NCI-H2171 (cell line): ENCODE data around the gene CDH23.

ENCODE experiments used
- DNase-seq: peaks from one replicate; lab custom pipeline; 2025; lab: John Stamatoyannopoulos, UW

The CDH23 gene

GRCh38 chr10:71467161-71467560 is 70.4 kb downstream of the CDH23 start:
- DNase-seq: no peak

DNA sequence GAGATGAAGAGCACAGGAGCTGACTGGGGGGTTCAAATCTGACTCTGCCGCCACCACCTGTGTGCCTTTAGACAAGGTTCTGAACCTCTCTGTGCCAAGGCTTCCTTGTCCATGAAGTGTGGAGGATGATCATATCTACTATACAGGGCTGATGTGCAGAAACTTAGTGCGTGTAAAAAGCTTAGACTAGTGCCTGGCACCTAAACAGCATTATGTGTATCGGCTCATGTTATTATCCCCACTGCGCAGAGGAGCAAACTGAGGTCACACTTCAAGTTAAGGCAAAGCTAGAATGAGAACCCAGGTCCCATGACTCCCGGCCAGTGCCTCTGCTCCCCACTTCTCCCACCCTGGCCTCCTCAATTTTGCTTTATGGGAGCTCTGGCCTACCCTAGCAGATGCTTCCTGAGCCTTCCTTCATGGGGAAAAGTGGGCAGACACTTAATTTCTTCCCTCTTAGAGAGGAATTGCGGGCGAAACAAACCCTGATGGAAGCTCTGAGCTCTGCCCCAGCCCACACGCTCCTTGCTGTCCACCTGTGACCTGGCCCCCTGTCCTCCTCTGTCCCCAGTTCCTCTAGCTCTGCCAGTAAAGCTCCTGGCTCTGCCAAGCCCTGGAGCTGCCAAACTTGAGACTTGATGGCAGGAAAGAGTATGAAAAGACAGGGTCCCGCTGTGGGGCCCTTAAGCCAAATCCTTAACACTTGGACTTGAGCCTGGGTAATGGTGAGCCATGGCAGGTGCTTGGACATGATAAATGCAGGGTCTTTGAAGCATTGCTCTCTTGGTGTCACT is 71.0 kb downstream of the CDH23 start:
- no peak for DNase-seq

- no peak for DNase-seq
Observed at GRCh38 chr10:71468363-71469094, 71.8 kb downstream of the CDH23 start.

- no peak for DNase-seq
Observed at GRCh38 chr10:71471006-71471405, 74.3 kb downstream of the CDH23 start.

DNA sequence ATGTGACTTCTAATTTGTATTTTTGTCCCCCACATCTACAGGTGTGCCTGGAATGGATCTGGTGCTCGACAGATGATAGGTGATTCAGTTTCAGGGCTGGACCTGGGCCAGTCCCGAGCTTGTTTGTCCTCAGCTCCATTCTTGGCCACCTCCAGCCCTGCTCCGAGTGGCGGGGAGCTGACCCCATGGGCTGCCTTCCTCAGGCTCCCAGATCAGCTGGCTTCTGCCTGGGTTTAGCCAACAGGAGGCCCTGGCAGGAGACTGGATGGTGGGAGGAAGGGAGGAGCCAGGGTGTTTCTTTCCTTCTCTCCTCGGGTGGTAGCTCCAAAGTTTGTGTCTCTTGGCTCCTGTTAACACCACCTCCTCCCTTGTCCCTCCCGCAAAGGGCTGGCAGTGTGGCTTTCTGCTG is 75.2 kb downstream of the CDH23 start:
- no peak for DNase-seq

DNA sequence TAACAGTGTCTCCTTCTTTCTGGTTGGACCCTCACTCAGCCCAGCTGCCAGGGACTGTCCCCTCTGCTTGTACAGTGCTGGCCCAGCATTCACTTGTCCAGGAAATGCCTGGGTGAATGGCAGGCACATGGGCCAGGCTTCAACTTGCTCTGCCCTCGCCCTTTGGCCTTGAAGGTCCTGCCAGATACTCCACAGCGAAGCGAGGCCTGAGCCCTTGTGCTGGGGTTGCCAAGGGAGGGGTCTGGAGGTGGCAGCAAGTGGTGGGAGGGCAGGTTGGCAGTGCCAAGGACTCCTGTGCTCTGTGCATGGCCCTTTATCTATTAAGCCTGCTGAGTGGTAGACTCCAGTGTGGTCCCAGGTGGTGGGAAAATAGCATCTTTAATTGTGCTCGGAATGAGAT is 75.7 kb downstream of the CDH23 start:
- DNase-seq: no peak

GRCh38 chr10:71472912-71473311 is 76.2 kb downstream of the CDH23 start:
- no peak for DNase-seq

GRCh38 chr10:71473671-71474599 is 77.2 kb downstream of the CDH23 start:
- no peak for DNase-seq

DNA sequence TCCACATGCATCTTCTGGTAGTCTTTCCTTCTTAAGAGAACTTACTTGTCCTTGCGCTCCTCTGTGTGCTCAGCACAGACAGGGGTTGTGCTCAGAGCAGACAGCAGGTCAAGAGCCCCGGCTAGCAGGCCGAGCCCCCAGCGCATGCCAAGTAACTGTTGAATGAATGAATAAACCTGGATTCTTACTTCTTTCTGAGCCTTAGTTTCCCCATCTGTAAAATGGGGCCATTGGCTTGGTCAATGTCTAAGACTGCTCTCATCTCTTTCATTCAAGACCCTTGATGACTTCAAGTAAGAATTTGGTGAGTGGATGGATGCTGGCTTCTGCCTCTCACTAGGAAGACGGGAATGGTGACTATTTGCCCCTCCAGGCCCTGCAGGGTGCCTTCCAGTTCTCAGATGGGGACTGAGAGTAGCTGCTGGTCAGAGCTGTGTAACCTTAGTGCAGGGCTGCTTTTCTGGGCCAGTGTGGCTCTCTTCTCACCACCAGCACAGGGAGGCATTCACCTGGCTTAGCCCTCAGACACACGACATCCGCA is 78.1 kb downstream of the CDH23 start:
- DNase-seq: no peak

- DNase-seq: peak; percentile 77
Observed at GRCh38 chr10:71475243-71475871, 78.6 kb downstream of the CDH23 start.

GRCh38 chr10:71476228-71477011 is 79.7 kb downstream of the CDH23 start:
- no peak for DNase-seq

GRCh38 chr10:71478173-71478572 is 81.5 kb downstream of the CDH23 start:
- no peak for DNase-seq

- DNase-seq: no peak
Observed at GRCh38 chr10:71478813-71479365, 82.2 kb downstream of the CDH23 start.

DNA sequence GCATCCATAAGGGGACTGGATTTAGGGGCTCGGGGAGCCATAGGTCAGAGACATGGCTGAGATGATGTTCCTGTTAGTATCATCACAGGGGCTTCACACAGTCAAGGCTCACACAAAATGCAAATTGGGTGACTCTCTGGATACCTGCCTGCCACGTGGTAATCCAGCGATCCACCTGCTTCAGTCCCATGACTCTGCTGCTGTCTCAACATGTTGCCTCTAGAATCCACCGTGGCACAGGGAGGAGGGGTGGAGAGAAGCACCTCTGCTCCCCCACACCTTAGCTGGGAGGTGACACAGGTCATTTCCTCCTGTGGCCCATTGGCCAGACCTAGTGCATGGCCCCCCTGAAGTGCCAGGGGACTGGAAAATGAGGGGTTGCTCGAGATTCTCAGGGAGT is 83.1 kb downstream of the CDH23 start:
- no peak for DNase-seq

GRCh38 chr10:71480662-71481061 is 83.9 kb downstream of the CDH23 start:
- no peak for DNase-seq

DNA sequence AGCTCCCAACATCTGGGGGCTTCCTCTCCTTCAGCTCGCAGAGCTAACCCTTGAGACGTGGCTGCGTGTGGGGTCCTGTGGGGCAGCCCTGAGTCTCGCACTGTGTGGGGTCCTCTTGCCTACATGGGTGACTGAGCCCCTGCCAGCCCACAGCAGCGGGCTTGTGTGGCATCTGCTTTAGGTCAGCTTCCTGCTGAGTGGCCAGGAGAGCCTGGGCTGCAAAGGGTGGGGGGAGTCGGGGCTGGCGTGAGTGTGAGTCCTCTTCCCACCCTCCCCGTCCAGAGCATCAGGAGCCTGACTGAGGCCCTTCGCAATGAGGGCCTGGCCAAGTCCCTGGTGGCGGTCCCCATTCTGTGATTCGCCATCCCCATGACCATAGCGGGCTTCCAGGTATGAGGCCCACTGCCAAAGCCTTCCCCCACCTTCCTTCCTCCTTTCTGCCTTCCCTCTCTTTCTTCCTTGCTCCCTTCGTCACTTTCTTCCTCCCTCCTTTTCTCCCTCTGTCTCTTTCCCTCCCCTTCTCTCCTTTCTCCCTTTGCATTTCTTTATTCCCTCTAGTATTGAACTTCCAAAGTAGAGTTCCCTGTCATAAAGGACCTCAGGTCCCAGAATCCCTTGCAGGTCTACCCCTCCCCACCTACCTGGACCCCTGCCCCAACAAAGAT is 85.2 kb downstream of the CDH23 start:
- no peak for DNase-seq

GRCh38 chr10:71482620-71483019 is 85.9 kb downstream of the CDH23 start:
- no peak for DNase-seq

GRCh38 chr10:71483135-71483534 is 86.4 kb downstream of the CDH23 start:
- DNase-seq: no peak

- DNase-seq: no peak
Observed at GRCh38 chr10:71483885-71484751, 87.4 kb downstream of the CDH23 start.
